Thoracic aorta (tissue), 2 donors: Measurements from ENCODE around the gene FLRT1. TPM values are rescaled to one million over a fixed set of nuclear protein-coding genes. Genes with fewer than 3 reads are reported as not detected.

Experiments
- ATAC-seq: fragments of 150-250 bp; one replicate; pipeline ENCODE4 v1.8.0; 2017; ENCODE audit warnings: low read depth; ENCODE audit not compliant: insufficient number of reproducible peaks, low FRiP score
- DNase-seq: peaks from one replicate; pipeline ENCODE4 v3.0.0-alpha.2; 2020; ENCODE audit warnings: low spot score
- H3K27ac ChIP-seq, 2 donors: fragments of 200-600 bp; sonication (generic); 1 replicate in 1 of 2; 2 replicates in 1 of 2; pipeline ENCODE4 v1.5.1; 2016; ENCODE audit warnings: mild to moderate bottlenecking in 2 of 2, moderate library complexity in 2 of 2
- H3K27me3 ChIP-seq: fragments of 200-600 bp; sonication (generic); replicated peaks from 2 replicates; pipeline ENCODE4 v1.6.0; 2016; ENCODE audit warnings: mild to moderate bottlenecking; ENCODE audit not compliant: insufficient read depth
- H3K36me3 ChIP-seq: fragments of 200-600 bp; sonication (generic); one replicate; pipeline ENCODE4 v1.5.1; 2016
- H3K4me1 ChIP-seq, 2 donors: fragments of 200-600 bp; sonication (generic); 1 replicate in 1 of 2; 2 replicates in 1 of 2; pipeline versions ENCODE4 v1.5.1 to v1.6.0; 2016; ENCODE audit warnings: low read depth in 2 of 2, mild to moderate bottlenecking in 1 of 2; ENCODE audit not compliant: control insufficient read depth in 1 of 2
- H3K4me3 ChIP-seq: fragments of 200-600 bp; sonication (generic); 2 replicates; pipeline ENCODE4 v1.5.1; 2016; ENCODE audit warnings: mild to moderate bottlenecking
- H3K9me3 ChIP-seq: fragments of 200-600 bp; sonication (generic); 2 replicates; pipeline ENCODE4 v1.5.1; 2016
- total RNA-seq, 2 donors: library from RNA; depleted of rRNA; stranded (reverse); fragments of >200 nt; gene quantifications; one replicate each; pipeline versions ENCODE4 v1.1.0 to v1.2.3, GENCODE V29; 2016
- TF ChIP-seq, protein P1 (sequence below): fragments of 200-600 bp; sonication (generic); IDR thresholded peaks from one replicate; pipeline ENCODE4 v1.5.1; 2019; ENCODE audit warnings: antibody characterized with exemption

FLRT1 gene
- total RNA-seq, 2 donors from 2014 or later: 0.41 TPM; not detected in 1

DNA sequence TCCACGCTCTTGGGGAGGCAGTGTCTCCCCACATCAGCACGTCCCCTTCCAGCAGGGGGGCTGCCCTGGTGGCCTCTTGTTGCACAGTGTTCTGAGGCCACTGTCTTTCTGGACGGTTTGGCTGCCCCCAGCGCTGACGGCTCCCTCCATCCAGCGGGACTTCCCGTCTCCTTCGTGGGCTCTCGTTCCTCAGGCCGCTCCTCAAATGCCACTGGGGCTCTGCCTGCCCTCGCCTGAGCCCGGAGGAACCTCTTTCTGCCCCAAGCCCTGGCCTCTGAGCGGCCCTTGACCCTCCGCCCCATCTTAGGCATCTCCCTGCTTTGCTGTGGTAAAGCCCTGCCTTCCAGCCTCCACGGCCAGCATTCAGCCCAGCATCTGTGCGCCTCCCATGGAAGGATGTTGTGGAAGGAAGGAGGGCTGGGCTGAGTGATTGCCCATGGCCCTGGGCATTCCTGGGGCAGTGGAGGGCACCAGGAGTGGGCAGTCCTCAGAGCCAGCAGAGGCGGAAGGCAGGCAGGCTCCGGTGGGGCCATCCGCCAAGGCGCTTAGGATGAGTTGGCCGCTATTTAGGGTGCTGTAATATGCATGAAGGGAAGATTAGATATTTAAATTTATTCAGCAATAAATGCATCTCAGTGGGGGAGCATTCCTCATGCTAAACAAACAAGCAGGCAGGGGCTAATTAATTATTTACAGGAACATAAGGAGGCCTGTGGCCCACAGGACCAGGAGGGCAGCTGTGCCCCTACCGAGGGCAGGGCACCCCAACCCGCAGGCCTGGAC, 31.7 kb upstream of the FLRT1 start:
- peaks cover 15 to 36% of the 10 kb centered on the region in 2 donors for H3K4me1 ChIP-seq
- TF ChIP-seq, protein P1, sequence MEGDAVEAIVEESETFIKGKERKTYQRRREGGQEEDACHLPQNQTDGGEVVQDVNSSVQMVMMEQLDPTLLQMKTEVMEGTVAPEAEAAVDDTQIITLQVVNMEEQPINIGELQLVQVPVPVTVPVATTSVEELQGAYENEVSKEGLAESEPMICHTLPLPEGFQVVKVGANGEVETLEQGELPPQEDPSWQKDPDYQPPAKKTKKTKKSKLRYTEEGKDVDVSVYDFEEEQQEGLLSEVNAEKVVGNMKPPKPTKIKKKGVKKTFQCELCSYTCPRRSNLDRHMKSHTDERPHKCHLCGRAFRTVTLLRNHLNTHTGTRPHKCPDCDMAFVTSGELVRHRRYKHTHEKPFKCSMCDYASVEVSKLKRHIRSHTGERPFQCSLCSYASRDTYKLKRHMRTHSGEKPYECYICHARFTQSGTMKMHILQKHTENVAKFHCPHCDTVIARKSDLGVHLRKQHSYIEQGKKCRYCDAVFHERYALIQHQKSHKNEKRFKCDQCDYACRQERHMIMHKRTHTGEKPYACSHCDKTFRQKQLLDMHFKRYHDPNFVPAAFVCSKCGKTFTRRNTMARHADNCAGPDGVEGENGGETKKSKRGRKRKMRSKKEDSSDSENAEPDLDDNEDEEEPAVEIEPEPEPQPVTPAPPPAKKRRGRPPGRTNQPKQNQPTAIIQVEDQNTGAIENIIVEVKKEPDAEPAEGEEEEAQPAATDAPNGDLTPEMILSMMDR: no peak
- H3K27ac ChIP-seq: no peak overlapping the region

GRCh38 chr11:64004590-64004984, 31.1 kb upstream of the FLRT1 start:
- H3K27me3 ChIP-seq: no peaks in the 10 kb centered on the region
- TF ChIP-seq, protein P1: no peak
- no peak overlapping the region for H3K4me3 ChIP-seq
- no peak overlapping the region for H3K27ac ChIP-seq
- no peaks in the 10 kb centered on the region for H3K36me3 ChIP-seq
- peaks cover 15 to 30% of the 10 kb centered on the region in 2 donors for H3K4me1 ChIP-seq
- DNase-seq: no peak
- ATAC-seq: no peak
- H3K9me3 ChIP-seq: no peaks in the 10 kb centered on the region

More for the DNA sequence above, 31.7 kb upstream of the FLRT1 start:
- H3K9me3 ChIP-seq: no peaks in the 10 kb centered on the region
- DNase-seq (no peak), ATAC-seq (no peak)
- no peaks in the 10 kb centered on the region for H3K36me3 ChIP-seq
- no peak overlapping the region for H3K4me3 ChIP-seq
- no peaks in the 10 kb centered on the region for H3K27me3 ChIP-seq

DNA sequence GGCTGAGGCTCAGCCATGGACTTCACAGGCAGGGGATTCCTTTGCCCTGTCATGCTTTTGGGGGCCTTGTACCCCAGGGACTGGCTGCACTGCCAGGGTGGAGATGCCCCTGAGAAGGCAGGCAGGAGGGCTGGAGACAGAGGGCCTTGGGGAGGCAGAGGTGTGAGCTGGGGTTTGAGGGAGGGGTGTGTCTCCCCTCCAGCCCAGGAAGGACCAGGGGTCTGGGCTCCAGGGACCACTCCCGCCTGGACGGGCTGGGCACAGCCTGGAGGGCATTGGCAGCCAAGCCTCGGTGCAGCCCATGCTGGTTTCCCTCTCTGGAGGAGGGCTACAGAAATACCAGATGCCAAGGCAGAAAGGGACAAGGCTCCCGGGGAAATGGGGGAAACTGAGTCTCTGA, 30.0 kb upstream of the FLRT1 start:
- Histone ChIP-seq H3K4me3 (no peak overlapping the region), H3K36me3 (no peaks in the 10 kb centered on the region), H3K27ac (no peak overlapping the region), H3K9me3 (no peaks in the 10 kb centered on the region), H3K27me3 (no peaks in the 10 kb centered on the region), H3K4me1 (peaks cover 6 to 21% of the 10 kb centered on the region in 2 donors)
- ATAC-seq: no peak
- TF ChIP-seq, protein P1: no peak
- DNase-seq: no peak

DNA sequence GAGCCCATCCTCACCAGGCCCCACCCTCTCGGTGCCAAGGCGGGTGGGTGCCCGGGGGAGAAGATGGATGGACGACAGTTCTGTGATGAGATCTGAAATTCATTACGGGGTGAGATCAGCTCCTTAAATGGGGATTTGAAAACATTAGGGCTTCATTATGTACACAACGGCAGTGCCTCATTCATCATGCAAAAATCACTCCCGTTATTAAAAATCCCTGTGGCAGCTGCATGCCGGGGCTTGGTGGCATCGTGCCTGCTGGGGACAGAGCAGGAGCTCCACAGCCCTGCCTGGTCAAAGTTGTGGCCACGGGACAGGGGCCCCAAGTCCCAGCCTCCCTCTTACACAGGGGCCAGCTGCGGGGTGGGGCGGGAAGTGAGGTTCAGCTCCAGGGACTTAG, 29.3 kb upstream of the FLRT1 start:
- Histone ChIP-seq H3K27me3 (no peaks in the 10 kb centered on the region), H3K9me3 (no peaks in the 10 kb centered on the region), H3K4me1 (peaks cover 3 to 14% of the 10 kb centered on the region in 2 donors), H3K4me3 (no peak overlapping the region), H3K36me3 (no peaks in the 10 kb centered on the region), H3K27ac (no peak overlapping the region)
- TF ChIP-seq, protein P1: no peak
- DNase-seq (no peak), ATAC-seq (no peak)

GRCh38 chr11:64007160-64007628, 28.5 kb upstream of the FLRT1 start:
- Histone ChIP-seq H3K4me3 (peak overlapping the region; percentile 81), H3K27ac (peak overlapping the region in 1 of 2 donors; percentile 42), H3K4me1 (peaks cover 3 to 13% of the 10 kb centered on the region in 2 donors), H3K27me3 (no peaks in the 10 kb centered on the region), H3K36me3 (no peaks in the 10 kb centered on the region), H3K9me3 (no peaks in the 10 kb centered on the region)
- TF ChIP-seq, protein P1: no peak
- DNase-seq (no peak), ATAC-seq (no peak)
